SK-N-MC (cell line): ENCODE measurements around the gene TSPOAP1.

ENCODE experiments used
- DNase-seq: peaks from one replicate; pipeline ENCODE4 v3.0.0-alpha.2; 2011; ENCODE audit warnings: low read depth, low spot score
- H3K27ac ChIP-seq: fragments of 200-600 bp; sonication (generic); 2 replicates; pipeline ENCODE4 v1.5.1; 2016; ENCODE audit warnings: mixed run types
- H3K36me3 ChIP-seq: fragments of 200-600 bp; sonication (generic); 2 replicates; pipeline ENCODE4 v1.6.1; 2017; ENCODE audit warnings: antibody characterized with exemption, low read length, mixed read lengths; ENCODE audit not compliant: insufficient read depth
- H3K4me3 ChIP-seq: fragments of 200-600 bp; sonication (generic); 2 replicates; pipeline ENCODE4 v1.5.1; 2016
- H3K9ac ChIP-seq: fragments of 200-600 bp; sonication (generic); 2 replicates; pipeline ENCODE4 v1.8.0; 2017; ENCODE audit warnings: mixed run types, mixed read lengths; ENCODE audit not compliant: insufficient read length
- H3K9me3 ChIP-seq: fragments of 200-600 bp; sonication (generic); 2 replicates; pipeline ENCODE4 v1.6.1; 2017; ENCODE audit warnings: low read depth, mild to moderate bottlenecking, antibody characterized with exemption, low read length, moderate library complexity, mixed read lengths
- EZH2 ChIP-seq: fragments of 200-600 bp; sonication (generic); IDR thresholded peaks from one replicate; pipeline ENCODE4 v1.6.1; 2017; ENCODE audit warnings: antibody characterized with exemption
- FOXP2 ChIP-seq: optimal IDR thresholded peaks from 2 replicates; pipeline ENCODE3; 2011; ENCODE audit warnings: mild to moderate bottlenecking, moderate library complexity; ENCODE audit not compliant: insufficient read depth; ENCODE audit errors: extremely low read length, control extremely low read depth
- POLR2AphosphoS5 ChIP-seq: IDR thresholded peaks from 2 replicates; pipeline ENCODE4 v1.6.1; 2012; ENCODE audit warnings: mild to moderate bottlenecking, low read depth, low read length, borderline replicate concordance

The TSPOAP1 gene

DNA sequence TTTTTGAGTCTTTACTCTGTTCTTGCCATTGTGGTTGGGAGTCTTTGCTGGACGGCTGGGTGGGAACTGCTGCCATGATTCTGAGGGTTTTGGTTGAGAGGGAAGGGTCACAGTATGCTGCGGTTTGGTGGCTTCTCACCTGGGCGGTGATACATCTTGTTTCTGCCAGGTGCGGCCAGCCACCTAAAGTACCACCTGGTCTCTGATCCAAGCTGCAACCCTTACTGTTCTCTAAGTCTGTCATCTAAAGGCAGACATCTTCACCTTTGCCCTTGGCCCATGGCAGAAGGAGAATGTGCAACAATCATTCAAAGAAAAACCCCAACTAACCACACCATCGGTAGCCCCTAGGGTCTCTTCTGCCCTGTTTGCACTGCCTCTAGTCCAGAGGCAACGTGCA is 28.3 kb downstream of the TSPOAP1 start:
- Histone ChIP-seq H3K9me3 (no peaks in the 10 kb centered on the region), H3K27ac (no peak overlapping the region), H3K9ac (no peak overlapping the region), H3K4me3 (no peak overlapping the region), H3K36me3 (no peaks in the 10 kb centered on the region)
- no peak for DNase-seq
- no peak for TF ChIP-seq EZH2
- TF ChIP-seq FOXP2: no peak
- TF ChIP-seq POLR2AphosphoS5: no peak

DNA sequence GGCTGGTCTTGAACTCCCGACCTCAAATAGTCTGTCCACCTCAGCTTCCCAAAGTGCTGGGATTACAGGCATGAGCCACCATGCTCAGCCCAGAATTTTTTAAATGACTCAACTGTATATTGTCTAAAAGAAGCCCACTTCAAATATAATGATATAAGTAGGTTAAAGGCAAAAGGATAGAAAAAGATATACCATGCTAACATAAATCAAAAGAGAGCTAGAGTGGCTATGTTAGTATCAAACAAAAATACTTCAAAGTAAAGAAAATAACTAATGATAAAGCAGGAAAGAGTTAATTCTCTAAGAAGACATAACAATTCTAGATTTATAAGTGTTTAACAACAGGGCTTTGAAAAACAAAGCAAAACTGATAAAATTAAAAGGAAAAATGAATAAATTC is 34.6 kb downstream of the TSPOAP1 start:
- H3K9me3 ChIP-seq: no peaks in the 10 kb centered on the region
- H3K36me3 ChIP-seq: no peaks in the 10 kb centered on the region
- no peak overlapping the region for H3K9ac ChIP-seq
- TF ChIP-seq POLR2AphosphoS5 (no peak), FOXP2 (no peak), EZH2 (no peak)
- no peak for DNase-seq
- H3K27ac ChIP-seq: no peak overlapping the region
- H3K4me3 ChIP-seq: no peak overlapping the region

DNA sequence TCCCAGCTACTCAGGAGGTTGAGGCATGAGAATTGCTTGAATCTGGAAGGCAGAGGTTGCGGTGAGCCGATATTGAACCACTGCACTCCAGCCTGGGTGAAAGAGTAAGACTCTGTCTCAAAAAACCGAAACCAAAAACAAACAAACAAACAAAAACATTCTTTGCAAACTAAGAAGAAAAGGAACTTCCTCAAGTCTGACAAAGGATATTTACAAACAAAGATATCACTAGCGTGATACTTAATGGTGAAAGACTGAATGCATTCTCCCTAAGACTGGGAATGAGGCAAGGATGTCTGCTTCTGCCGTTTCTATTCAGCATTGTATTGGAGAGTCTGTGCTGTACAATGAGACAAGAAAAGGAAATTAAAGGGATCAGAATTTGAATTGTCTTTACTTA is 37.3 kb downstream of the TSPOAP1 start:
- no peak for DNase-seq
- Histone ChIP-seq H3K36me3 (no peaks in the 10 kb centered on the region), H3K27ac (no peak overlapping the region), H3K4me3 (no peak overlapping the region), H3K9me3 (no peaks in the 10 kb centered on the region), H3K9ac (no peak overlapping the region)
- TF ChIP-seq POLR2AphosphoS5: no peak
- no peak for TF ChIP-seq FOXP2
- TF ChIP-seq EZH2: no peak

DNA sequence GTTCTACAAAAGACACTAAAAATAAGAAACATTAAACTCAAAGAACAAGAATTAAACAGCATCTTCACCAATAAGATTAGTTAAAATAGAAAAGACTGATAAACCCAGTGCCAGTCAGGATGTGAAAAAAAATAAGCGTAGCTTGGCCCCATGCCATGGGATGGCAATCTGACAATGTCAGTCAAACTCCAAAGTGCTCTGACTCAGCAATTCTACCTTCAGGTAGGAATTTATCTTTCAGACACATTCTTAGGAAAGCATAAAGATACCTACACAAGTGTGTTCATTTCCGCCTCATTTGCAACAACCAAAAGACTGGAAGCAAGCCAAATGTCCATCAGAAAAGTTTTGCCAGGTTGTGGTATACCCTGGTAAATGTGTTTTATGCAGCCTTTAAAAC is 38.7 kb downstream of the TSPOAP1 start:
- no peaks in the 10 kb centered on the region for H3K36me3 ChIP-seq
- H3K9me3 ChIP-seq: no peaks in the 10 kb centered on the region
- no peak overlapping the region for H3K27ac ChIP-seq
- H3K4me3 ChIP-seq: no peak overlapping the region
- TF ChIP-seq POLR2AphosphoS5 (no peak), FOXP2 (no peak), EZH2 (no peak)
- no peak overlapping the region for H3K9ac ChIP-seq
- no peak for DNase-seq

DNA sequence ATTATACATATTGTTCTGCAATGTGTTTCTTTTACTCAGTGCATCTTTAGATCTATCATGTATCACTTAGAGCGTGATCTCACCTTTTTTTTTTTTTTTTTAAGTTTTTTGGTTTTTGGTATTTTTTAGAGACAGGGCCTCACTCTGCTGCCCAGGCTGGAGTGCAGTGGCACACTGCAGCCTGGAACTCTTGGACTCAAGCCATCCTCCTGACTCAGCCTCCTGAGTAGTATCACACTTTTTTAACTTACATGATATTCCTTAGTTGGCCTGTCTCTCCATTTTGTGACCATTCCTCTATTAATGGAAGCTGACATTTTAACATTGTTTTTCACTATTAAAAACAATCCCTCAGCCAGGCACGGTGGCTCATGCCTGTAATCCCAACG is 43.2 kb downstream of the TSPOAP1 start:
- DNase-seq: no peak
- H3K27ac ChIP-seq: peak overlapping the region; percentile 88
- peak overlapping the region; percentile 59 for H3K9ac ChIP-seq
- TF ChIP-seq EZH2 (no peak), POLR2AphosphoS5 (no peak), FOXP2 (no peak)
- peak overlapping the region; percentile 44; the same call in 1 of the 2 replicates for H3K4me3 ChIP-seq
- no peaks in the 10 kb centered on the region for H3K9me3 ChIP-seq
- H3K36me3 ChIP-seq: no peaks in the 10 kb centered on the region

DNA sequence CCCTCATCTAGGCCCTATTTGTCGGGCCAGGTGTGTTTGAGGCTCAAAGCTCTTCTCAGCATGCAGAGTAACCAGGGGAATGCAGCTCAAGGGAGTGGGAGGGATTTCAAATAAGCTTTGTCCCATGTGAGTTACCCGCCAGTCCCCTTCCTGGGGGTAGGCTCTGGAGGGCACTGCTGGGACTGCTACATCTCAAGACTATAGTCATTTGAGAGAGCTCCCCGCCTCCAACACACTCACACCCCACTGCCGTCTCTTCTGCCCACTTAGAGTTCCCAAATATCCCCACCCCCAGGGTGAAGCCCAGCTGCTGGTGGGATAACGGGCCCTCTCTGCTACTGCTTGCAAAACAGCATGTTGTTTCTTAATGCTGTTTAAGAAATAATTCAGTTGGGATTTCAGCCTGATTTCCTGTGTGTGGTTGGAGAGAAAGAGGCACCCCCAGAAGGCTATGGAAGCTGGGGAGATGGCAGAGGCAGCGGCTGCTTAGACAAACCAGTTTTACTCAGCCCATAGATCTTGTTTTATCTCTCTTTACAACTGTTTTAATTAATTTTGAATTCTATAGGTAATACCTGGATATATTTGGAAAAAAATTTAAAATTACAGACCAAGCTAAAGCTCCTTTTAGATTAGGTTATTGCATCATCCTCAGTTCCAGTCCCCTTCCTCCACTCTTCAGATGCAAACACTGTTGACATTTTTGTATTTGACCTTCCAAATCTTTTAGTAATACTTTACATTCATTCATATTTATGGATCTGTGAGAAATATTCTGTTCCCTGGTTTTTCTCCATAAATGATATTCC is 43.8 kb downstream of the TSPOAP1 start:
- TF ChIP-seq POLR2AphosphoS5: no peak
- no peak for TF ChIP-seq FOXP2
- no peak for TF ChIP-seq EZH2
- no peaks in the 10 kb centered on the region for H3K9me3 ChIP-seq
- peak overlapping the region; percentile 44; the same call in 1 of the 2 replicates for H3K4me3 ChIP-seq
- peak overlapping the region; percentile 88 for H3K27ac ChIP-seq
- H3K36me3 ChIP-seq: no peaks in the 10 kb centered on the region
- DNase-seq: peak; percentile 48
- peak overlapping the region; percentile 59 for H3K9ac ChIP-seq

DNA sequence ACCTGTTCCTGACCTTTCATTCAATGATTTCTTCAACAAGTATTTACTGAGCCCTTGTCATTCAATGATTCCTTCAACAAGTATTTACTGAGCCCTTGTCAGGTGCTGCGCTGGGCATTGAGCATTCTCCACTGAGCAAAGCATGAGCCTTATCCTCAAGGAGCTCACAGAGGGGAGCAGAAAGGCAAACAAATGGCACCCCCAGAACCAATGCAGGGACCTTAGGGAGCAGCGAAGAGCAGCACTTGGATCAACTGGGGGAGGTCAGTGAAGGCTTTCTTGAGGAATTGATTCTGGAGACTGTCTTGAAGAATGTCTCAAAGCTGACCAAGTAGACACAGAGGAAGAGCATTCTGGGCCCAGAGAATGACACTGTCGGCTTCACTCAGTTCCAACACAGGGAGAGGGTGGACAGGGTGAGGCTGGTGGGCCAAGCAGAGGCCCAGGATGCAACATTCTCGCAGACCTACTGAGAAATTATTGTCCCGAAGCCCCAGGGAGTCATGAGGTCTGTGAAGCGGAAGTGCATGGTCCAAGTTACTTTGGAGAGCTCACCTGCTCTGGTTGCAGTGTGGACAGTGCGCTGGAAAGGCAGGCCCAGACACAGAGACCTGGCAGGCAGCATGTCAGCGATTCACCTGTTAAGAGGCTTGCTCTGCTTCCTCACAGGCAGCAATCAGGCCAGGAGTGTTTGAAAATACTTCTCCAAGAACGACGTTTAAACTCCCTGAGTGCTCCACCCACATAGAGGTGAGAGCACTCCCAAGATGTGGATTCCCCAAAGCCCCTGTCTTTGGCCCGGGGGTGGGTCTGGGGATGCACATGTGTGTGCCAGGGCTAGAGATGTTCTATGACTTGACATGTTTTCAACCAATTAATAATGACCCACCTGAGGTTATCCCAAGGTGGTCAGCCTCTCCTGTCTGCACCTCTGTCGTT is 44.7 kb downstream of the TSPOAP1 start:
- DNase-seq: no peak
- no peak overlapping the region for H3K9ac ChIP-seq
- H3K27ac ChIP-seq: no peak overlapping the region
- no peaks in the 10 kb centered on the region for H3K36me3 ChIP-seq
- no peaks in the 10 kb centered on the region for H3K9me3 ChIP-seq
- H3K4me3 ChIP-seq: no peak overlapping the region
- TF ChIP-seq FOXP2: no peak
- TF ChIP-seq EZH2: no peak
- no peak for TF ChIP-seq POLR2AphosphoS5

DNA sequence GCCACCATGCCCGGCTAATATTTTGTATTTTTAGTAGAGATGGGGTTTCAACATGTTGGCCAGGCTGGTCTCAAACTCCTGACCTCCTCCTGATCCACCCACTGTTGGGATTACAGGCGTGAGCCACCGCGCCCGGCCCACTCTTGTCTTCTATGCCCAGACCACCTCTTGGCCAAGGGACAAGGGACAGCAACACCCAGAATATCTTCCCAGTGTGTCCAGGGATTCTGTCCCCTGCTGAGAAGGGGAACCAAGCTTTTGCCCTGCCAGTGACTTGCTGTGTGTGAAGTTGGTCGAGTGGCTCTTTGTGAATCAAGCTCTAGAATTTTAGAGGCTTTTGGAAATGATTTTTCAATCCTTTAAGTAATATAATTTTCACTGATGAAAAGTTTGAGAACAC is 46.2 kb downstream of the TSPOAP1 start:
- Histone ChIP-seq H3K4me3 (no peak overlapping the region), H3K9me3 (no peaks in the 10 kb centered on the region), H3K27ac (no peak overlapping the region), H3K36me3 (no peaks in the 10 kb centered on the region), H3K9ac (no peak overlapping the region)
- no peak for TF ChIP-seq EZH2
- TF ChIP-seq FOXP2: no peak
- TF ChIP-seq POLR2AphosphoS5: no peak
- DNase-seq: no peak
